ENCODE data around the gene GJA4. TPM values are rescaled to one million over a fixed set of nuclear protein-coding genes. Genes with fewer than 3 reads are reported as not detected.

Gene GJA4
- 3.4 TPM for total RNA-seq

GRCh38 chr1:34792868-34793727, at the start of gene GJA4:
GJA4 (plus strand) TSS chr1:34792999; CDS start chr1:34794214, 1,215 bp downstream.
- no peak for DNase-seq

- DNase-seq = no peak
These were observed 49.0 kb upstream of the GJA4 start for GRCh38 chr1:34743775-34744174.

DNA sequence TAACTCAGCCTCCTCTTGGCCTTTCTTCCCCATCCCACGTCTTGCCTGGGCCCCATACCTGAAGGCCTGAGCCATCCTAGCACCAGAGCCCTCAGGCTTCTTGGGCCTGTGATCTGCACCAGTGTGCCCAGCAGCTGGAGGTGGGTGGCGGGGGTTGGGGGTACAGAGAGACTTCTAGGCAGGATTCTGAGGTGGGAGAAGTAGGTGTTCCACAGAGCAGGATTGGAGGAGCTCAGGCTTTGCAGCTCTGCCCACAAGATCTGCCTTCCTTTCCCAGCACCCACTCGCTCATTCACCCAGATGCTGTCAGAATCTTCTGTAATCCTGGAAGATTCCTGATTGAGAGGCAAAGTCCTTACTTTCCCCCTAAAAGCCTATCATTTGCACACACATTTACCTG, 47.9 kb upstream of the GJA4 start:
- peak; percentile 33 for DNase-seq

- no peak for DNase-seq
These were observed 47.1 kb upstream of the GJA4 start for GRCh38 chr1:34745666-34746065.

- DNase-seq = no peak
These were observed 46.7 kb upstream of the GJA4 start for GRCh38 chr1:34746101-34746500.

DNA sequence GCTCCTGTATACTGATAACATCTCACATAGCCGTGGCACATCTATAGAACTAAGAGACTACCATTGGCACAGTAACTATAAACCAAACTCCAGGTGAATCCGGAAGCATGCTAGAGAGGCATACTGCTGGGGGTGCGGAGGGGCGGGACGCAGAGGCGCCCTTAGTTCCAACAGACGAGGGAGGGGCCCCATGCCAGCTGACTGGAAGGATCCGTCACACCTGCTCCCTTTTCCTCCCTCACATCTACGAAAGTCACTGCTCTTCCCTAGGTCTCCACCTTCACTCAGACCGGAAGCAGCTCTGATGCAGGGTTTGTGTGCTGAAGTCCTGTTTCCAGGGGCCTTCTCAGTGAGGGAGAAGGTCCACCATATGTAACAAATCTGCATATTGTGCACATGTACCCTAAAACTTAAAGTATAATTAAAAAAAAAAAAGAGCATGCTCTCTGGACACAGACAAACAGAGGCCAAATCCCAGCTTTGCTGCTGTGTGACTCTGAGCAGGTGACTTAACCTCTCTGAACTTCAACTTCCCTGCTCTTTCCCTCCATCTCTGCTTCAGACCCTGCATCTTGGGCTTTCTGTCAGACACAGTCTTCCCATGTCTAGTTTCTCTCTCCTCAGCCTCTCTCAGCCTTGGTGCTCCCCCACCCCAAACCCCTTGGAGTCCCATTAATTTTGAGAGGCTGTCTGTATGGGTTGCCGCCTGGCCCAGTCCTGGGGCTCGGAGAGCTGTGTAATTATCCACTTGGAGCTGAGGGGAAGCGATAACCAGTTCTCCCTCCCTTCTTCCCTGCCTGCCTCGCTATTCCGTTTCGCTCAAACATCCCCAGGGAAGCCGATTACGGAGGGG, 45.8 kb upstream of the GJA4 start:
- no peak for DNase-seq

DNA sequence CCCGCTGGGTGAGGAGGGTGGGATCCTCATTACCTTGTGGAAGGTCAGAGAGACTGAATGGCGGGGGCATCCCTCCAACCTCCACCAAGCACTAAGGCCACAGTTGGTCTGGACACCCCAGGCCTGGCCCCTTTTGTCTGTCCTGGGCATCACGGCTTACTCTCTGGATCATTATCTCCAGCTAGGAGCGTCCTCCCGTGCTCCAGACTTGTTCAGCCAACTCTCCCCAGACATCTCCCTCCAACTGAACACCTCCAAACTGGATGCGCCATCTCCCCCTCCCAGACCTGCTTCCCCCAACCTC, 45.2 kb upstream of the GJA4 start:
- DNase-seq = no peak

DNA sequence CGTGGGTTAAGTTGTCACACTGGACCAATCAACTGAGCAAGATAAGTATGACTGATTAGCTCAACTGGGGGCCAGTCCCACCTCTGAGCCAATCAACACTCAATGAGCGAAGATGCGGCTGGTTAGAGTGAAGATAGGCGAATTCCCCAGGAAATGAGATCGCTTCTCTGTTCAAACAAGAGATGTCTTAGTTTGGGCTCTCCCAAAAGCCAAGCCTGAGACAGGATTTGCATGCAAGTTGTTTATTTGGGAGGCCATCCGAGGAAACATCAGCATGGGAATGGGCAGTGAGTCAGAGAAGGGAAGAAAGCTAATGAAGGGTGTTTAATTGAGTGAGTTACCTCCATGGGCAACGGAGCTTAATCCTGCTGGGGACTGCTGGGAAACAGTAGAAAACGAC, 42.8 kb upstream of the GJA4 start:
- DNase-seq = no peak

DNA sequence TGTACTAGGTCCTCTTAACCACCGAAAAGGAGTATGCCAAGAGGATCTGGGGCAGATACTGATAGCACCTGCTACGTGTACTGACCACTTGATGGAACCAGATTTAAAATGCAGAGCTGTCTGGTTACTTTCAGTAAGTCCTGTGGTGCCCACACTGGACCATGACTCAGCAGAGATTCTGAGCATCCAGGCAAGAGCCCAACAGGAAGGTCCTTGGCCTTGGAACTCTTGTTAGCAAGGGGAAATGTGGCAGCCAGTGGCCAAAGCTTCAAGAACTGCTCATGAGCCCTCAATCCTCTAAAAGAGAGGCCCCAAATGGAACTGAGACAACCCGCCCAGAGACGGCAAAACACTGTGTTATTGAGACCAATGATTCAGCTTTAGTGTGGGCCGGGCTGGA, 42.2 kb upstream of the GJA4 start:
- DNase-seq = no peak

- DNase-seq = no peak
These were observed 39.6 kb upstream of the GJA4 start for GRCh38 chr1:34753163-34753562.

DNA sequence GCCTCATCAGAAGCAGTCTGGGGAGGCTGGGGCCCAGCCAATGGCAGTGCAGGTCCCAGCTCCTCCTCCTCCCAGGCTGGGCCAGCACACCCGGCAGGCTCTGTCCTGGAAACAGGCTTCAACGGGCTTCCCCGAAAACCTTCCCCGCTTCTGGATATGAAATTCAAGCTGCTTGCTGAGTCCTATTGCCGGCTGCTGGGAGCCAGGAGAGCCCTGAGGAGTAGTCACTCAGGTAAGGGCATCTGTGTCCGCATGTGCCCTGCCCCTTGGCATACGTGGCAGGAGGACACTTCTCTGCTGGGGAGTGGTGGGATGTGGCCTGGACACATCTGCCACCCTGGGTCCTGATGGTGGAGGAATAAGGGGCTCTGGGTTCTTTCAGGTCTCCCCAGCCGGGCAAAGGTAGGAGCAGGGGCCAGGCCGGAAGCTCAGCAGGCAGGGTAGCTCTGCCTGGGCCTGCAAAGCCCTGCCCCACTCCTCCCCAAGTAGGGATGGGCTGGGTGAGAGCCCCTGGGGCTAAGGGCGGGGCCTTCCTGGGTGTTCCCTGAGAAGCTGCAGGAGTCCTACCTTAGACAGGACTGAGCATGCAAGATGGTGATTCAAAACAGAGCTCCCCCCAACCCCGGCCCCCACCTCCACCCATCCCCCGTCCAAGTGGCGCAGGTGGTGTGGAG, 37.7 kb upstream of the GJA4 start, which contains the start of gene GJB5:
Gene GJB5 (plus strand): TSS at position 84 of the 674 bp plus-strand sequence. CDS start 2,284 bp downstream, outside the sequence.
- DNase-seq = no peak

DNA sequence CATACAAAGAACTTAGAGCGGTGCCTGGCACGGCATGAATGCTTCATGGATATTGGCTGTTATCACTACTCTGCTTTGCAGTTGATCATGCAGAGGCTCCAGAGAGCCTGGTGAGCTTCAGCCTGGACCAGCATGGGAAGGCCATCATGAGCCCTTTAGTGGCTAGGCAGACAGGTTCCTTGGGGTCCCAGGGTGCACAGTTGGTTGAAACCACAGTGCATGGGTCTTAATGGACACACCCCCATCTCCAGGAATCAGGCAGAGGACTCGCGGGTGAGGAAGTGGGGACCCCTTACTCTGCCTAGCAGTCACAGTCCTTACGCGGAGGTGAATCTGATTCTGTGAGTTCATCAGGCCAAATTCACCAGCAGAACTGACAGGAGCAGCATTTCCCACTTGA, 36.8 kb upstream of the GJA4 start:
- no peak for DNase-seq

GRCh38 chr1:34757386-34757785, 35.4 kb upstream of the GJA4 start:
- no peak for DNase-seq

DNA sequence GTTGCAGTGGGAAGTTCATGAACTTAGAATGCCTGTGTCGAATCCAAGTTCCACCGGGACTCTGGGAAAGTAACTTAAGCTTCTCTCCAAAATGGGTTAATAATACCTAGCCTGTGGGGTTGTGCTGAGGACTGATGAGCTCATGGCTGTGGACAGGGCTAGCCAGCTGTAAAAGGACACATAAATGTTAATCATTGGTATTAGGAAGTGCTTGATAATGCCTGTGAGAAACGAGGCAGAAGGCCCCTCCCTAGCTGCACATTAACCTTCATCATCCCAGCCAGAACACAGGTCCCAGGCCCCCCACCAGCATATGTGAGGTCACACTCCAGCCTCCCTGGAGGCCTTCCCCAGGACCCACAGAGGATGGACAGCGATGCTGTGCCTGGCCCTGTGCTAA, 34.0 kb upstream of the GJA4 start:
- DNase-seq = no peak

DNA sequence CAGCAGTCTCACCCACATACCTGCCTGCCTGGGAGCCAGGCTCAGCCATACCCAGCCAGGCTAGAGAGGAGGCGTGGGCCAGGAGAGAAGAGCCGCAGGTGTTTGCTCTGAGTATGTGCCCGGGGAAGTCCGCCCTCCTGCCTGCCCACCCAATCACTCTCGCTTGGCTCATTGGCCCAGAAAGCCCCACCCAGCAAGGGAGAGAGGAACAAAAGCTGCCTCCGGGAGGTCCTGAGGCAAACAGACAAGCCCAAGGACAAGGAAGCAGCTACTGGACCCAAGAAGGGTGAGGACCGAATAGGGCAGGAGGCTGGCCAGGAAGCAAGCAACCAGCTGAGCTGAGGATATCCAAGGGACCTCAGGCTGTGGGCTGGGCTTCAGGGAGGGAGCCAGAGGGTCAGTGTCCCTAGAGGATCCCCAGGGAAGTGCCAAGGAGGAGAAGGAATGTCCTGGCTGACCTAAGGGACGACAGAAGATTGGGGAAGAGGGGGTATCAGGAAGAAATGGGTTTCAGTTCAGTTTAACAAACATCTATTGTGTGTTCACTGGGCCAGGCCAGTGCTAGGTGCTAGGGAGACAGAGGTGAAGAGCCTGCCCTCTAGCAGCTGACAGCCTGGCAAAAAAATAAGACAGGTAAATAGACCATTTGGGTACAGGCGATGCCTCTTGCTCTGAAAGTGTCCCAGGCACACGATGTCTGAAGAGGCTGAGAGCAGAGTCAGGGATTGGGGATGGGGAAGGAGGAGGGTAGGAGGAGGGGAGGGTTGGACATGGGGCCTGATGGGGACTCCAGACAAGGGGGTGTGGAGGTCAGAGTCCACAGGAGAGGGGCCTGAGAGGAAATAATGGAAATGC, 33.1 kb upstream of the GJA4 start, which contains the start of gene GJB4:
Gene GJB4 (plus strand): TSS at position 238 of the 855 bp plus-strand sequence. CDS start 1,515 bp downstream, outside the sequence.
- DNase-seq = no peak

DNA sequence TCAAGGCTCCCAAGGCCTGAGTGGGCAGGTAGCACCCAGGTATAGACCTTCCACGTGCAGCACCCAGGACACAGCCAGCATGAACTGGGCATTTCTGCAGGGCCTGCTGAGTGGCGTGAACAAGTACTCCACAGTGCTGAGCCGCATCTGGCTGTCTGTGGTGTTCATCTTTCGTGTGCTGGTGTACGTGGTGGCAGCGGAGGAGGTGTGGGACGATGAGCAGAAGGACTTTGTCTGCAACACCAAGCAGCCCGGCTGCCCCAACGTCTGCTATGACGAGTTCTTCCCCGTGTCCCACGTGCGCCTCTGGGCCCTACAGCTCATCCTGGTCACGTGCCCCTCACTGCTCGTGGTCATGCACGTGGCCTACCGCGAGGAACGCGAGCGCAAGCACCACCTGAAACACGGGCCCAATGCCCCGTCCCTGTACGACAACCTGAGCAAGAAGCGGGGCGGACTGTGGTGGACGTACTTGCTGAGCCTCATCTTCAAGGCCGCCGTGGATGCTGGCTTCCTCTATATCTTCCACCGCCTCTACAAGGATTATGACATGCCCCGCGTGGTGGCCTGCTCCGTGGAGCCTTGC, 31.5 kb upstream of the GJA4 start:
- DNase-seq = no peak

GRCh38 chr1:34761776-34762307, 31.0 kb upstream of the GJA4 start:
- DNase-seq = no peak

DNA sequence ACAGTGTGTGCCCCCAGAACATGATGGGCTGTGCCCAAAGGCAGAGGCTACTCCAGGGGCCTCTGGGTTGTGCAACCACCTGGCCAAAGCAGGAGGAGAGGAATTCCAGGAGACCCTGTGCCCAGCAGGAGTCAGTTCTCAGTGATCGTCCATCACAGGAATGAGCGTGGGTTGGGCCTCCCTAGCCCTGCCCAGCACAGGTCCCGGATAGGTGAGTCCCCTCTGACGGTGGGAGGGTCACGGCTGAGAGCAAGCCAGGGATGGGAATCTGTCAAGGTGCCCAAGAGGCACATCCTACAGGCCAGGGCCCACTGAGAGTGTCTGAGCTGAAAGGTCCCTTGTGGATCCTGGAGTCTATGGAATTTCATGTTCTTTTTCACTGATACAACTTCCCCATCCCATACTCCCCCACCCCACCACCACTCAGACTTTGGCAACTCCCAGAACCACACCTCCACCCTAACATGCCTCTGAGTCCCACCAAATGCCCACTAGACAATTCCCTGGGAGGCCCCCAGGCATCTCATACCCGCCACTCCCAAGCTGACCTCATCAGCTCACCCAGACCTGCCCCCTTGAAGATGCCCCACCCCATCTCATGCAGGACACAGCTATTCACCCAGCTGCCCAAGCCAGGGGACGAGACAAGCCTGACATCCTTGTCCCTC, 30.2 kb upstream of the GJA4 start:
- no peak for DNase-seq

DNA sequence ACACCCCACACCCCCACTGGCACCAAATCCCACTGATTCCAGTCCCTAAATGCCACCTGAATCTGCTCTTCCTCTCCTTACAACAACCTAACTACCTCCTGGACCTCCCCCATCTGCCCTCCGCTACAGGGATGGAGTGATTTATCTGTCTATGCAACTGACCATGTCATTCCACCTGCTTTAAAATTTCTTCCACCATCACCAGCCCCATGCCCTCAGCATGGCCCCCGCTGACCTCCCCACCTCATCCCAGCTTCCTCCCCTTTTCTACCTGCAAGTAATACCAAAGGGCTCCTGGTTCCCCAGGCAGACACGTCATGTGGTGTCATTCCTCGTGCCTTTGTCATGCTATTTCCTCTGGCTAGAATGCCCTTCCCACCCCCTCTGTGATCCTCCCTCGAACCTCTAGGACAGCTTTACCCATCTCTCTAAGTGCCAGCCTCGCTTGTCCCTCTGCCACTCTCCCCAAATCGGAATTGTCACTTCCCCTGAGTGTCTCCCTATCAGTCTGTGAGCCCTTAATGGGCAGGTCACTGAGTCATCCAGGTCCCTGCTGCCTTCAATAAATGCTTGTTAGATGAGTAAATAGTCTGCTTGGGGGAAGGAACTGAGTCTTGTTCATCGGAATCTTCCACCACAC, 29.5 kb upstream of the GJA4 start:
- no peak for DNase-seq

DNA sequence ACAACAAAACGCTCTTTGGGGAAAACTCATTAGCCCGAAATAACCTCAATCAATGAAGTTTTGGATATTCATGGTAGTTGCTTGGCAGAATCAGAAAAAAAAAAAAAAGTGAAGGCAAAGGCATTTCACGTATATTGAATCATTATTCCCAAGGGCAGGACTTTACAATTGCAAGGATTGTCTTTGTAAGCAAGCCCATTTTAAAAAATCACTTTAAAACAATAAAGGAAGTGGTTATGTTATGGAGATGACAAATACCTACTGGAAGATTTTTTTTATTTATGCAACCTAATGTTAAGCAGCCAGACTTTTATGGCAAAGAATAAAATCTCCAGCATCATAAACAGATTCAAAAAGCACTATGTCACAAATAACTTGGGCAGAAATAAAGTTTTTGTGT, 23.9 kb upstream of the GJA4 start:
- no peak for DNase-seq

Data from occipital lobe (tissue), 2 donors.